NCI-H524 (cell line): ENCODE data around the gene HAND1.

ENCODE experiments used
- DNase-seq, 2 experiments: peaks; one replicate each; lab custom pipeline; 2025; lab: John Stamatoyannopoulos, UW

The HAND1 gene

GRCh38 chr5:154479160-154479943, 1.3 kb upstream of the HAND1 start:
- peak in 1 of 2 experiments; percentile 28 for DNase-seq

- peak in 1 of 2 experiments; percentile 28 for DNase-seq
Measured at GRCh38 chr5:154478752-154479159, 729 bp upstream of the HAND1 start.

GRCh38 chr5:154477382-154478223, 424 bp downstream of the HAND1 start:
- DNase-seq, result peak in 1 of 2 experiments; percentile 40

GRCh38 chr5:154476354-154477205, 1.4 kb downstream of the HAND1 start:
- peak in 1 of 2 experiments; percentile 24 for DNase-seq

GRCh38 chr5:154475591-154476353, 2.3 kb downstream of the HAND1 start:
- DNase-seq, result peak; percentile 32 to 64

GRCh38 chr5:154474396-154475334, 3.4 kb downstream of the HAND1 start:
- no peak for DNase-seq

- DNase-seq, result no peak
Measured at GRCh38 chr5:154473581-154474283, 4.3 kb downstream of the HAND1 start.

- no peak for DNase-seq
Measured at GRCh38 chr5:154472871-154473580, 5.0 kb downstream of the HAND1 start.

- no peak for DNase-seq
Measured at GRCh38 chr5:154470947-154471870, 6.8 kb downstream of the HAND1 start.

- DNase-seq, result no peak
Measured at GRCh38 chr5:154470137-154470536, 7.9 kb downstream of the HAND1 start.

GRCh38 chr5:154467655-154468354, 10.2 kb downstream of the HAND1 start:
- DNase-seq, result peak; percentile 50 to 58

GRCh38 chr5:154466671-154467070, 11.4 kb downstream of the HAND1 start:
- DNase-seq, result no peak

- no peak for DNase-seq
Measured at GRCh38 chr5:154466147-154466546, 11.9 kb downstream of the HAND1 start.

- DNase-seq, result no peak
Measured at GRCh38 chr5:154465169-154465568, 12.9 kb downstream of the HAND1 start.

- no peak for DNase-seq
Measured at GRCh38 chr5:154464438-154464837, 13.6 kb downstream of the HAND1 start.

- peak; percentile 40 to 59 for DNase-seq
Measured at GRCh38 chr5:154461531-154461930, 16.5 kb downstream of the HAND1 start.

GRCh38 chr5:154460172-154460571, 17.9 kb downstream of the HAND1 start:
- DNase-seq, result no peak
